ENCODE measurements around the gene FARP1.

GRCh38 chr13:98503175-98504028, 360.5 kb downstream of the FARP1 start:
- no peak for TF ChIP-seq NR3C1 (IDR thresholded peaks at IDR 0.05)
- no peak for TF ChIP-seq SMC3 (IDR thresholded peaks at IDR 0.05)
- no peak for TF ChIP-seq E2F6 (IDR thresholded peaks at IDR 0.05; ENCODE audit: borderline replicate concordance, low read depth)
- no peak for TF ChIP-seq CTCF (IDR thresholded peaks at IDR 0.05)
- no peak for TF ChIP-seq POLR2A (IDR thresholded peaks at IDR 0.05; ENCODE audit: low read length)
- TF ChIP-seq JUN (IDR thresholded peaks at IDR 0.05) = no peak
- TF ChIP-seq PHF8 (IDR thresholded peaks at IDR 0.05; ENCODE audit: borderline replicate concordance, low read depth) = no peak
- TF ChIP-seq FOSL2 (IDR thresholded peaks at IDR 0.05) = no peak
- no peak for TF ChIP-seq FOSL2 (CRISPR knock-in tag; IDR thresholded peaks at IDR 0.05)

All from A549 (cell line).